ENCODE data around the gene DCHS1.

DNA sequence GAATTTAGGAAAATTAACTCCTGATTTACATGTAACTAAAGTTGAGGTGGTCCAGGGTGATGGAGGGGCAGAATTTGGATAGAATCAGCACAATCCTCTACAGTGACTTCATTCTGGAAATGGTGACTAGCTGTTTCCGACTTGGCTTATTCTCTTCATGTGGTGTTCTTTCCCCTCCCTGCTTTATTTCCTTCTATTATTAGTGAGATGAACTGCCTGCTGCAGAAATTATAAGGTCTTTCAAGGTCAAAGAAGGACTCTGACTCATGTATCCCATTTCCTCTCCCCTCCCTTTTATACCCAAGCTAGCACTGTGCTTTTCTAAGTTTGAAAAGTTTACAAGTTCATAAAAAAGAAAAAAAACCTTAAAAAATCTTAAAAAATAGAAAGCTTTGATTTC lies 39.8 kb upstream of the DCHS1 start:
- TF ChIP-seq CENPX (CRISPR knock-in tag; IDR thresholded peaks at IDR 0.05) (no peak), POLR2A (IDR thresholded peaks at IDR 0.05; ENCODE audit: insufficient read depth in 1 of 2, low read depth in 2 of 2, low read length in 2 of 2) (no peak), EHMT2 (IDR thresholded peaks at IDR 0.05; ENCODE audit: borderline replicate concordance, low read depth, low read length) (no peak), ETV6 (CRISPR knock-in tag; conservative IDR thresholded peaks at IDR 0.05) (no peak), CBX2 (IDR thresholded peaks at IDR 0.05; ENCODE audit: low read depth, low read length) (no peak), CBX2 (CRISPR knock-in tag; IDR thresholded peaks at IDR 0.05; ENCODE audit: low read depth) (no peak), ARNT (IDR thresholded peaks at IDR 0.05) (no peak)
- TF ChIP-seq, protein P1, sequence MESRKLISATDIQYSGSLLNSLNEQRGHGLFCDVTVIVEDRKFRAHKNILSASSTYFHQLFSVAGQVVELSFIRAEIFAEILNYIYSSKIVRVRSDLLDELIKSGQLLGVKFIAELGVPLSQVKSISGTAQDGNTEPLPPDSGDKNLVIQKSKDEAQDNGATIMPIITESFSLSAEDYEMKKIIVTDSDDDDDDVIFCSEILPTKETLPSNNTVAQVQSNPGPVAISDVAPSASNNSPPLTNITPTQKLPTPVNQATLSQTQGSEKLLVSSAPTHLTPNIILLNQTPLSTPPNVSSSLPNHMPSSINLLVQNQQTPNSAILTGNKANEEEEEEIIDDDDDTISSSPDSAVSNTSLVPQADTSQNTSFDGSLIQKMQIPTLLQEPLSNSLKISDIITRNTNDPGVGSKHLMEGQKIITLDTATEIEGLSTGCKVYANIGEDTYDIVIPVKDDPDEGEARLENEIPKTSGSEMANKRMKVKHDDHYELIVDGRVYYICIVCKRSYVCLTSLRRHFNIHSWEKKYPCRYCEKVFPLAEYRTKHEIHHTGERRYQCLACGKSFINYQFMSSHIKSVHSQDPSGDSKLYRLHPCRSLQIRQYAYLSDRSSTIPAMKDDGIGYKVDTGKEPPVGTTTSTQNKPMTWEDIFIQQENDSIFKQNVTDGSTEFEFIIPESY (CRISPR knock-in tag; IDR thresholded peaks at IDR 0.05), result no peak
- TF ChIP-seq, protein P2, sequence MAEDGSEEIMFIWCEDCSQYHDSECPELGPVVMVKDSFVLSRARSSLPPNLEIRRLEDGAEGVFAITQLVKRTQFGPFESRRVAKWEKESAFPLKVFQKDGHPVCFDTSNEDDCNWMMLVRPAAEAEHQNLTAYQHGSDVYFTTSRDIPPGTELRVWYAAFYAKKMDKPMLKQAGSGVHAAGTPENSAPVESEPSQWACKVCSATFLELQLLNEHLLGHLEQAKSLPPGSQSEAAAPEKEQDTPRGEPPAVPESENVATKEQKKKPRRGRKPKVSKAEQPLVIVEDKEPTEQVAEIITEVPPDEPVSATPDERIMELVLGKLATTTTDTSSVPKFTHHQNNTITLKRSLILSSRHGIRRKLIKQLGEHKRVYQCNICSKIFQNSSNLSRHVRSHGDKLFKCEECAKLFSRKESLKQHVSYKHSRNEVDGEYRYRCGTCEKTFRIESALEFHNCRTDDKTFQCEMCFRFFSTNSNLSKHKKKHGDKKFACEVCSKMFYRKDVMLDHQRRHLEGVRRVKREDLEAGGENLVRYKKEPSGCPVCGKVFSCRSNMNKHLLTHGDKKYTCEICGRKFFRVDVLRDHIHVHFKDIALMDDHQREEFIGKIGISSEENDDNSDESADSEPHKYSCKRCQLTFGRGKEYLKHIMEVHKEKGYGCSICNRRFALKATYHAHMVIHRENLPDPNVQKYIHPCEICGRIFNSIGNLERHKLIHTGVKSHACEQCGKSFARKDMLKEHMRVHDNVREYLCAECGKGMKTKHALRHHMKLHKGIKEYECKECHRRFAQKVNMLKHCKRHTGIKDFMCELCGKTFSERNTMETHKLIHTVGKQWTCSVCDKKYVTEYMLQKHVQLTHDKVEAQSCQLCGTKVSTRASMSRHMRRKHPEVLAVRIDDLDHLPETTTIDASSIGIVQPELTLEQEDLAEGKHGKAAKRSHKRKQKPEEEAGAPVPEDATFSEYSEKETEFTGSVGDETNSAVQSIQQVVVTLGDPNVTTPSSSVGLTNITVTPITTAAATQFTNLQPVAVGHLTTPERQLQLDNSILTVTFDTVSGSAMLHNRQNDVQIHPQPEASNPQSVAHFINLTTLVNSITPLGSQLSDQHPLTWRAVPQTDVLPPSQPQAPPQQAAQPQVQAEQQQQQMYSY (CRISPR knock-in tag; IDR thresholded peaks at IDR 0.05), result no peak
